Erythroblast (primary cell): ENCODE results near the gene FOXP2.

Experiments used
- GATA1 ChIP-seq: IDR thresholded peaks from 2 replicates; pipeline ENCODE4 v1.6.1; 2011; ENCODE audit warnings: low read depth, mild to moderate bottlenecking, control low read depth, low read length, moderate library complexity
- POLR2A ChIP-seq: IDR thresholded peaks from 2 replicates; pipeline ENCODE4 v1.6.1; 2011; ENCODE audit warnings: mild to moderate bottlenecking, low read length

DNA sequence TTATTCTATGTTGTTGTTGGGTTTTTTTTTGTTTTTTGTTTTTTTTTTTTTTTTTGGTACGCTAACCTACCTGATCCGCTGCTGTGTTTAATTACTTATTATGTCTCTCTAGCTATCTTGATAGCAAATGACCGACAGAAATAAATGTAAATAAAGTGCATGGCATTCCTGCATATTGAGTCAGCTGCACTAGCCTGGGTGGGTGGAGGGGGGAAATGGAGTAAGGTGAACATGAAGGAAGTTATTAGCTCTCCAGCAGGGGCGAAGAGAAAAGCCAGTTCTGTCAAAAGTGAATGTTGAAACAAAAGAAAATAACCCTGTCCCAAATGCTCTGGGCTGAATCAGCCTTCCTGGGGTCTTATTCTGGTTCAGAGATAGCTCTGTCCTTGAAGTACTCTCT lies 296.6 kb downstream of the FOXP2 start:
- no peak for TF ChIP-seq POLR2A
- TF ChIP-seq GATA1, result no peak
